NCI-H1048 (cell line): ENCODE results near the gene FLT1.

Experiments
- DNase-seq: peaks from one replicate; lab custom pipeline; 2025; lab: John Stamatoyannopoulos, UW

FLT1 gene

DNA sequence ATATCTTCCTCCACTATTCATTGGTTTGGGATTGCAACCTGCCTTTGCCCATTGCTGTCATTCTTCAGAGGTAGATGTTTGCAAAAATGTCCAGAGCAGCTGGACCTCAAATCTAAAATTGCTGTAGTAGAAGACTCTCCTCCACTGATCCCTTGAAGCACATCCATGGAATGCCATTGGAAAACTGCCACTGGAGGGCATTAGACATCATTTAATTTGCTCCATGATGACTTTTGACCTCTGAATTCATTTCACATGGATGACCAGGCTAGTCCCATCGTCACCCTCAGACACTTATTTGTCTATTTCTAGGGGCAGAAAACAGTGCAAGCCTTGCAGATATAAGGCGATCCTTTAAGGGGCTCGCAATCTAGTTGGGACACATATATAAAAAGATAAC is 33.9 kb upstream of the FLT1 start:
- no peak for DNase-seq

DNA sequence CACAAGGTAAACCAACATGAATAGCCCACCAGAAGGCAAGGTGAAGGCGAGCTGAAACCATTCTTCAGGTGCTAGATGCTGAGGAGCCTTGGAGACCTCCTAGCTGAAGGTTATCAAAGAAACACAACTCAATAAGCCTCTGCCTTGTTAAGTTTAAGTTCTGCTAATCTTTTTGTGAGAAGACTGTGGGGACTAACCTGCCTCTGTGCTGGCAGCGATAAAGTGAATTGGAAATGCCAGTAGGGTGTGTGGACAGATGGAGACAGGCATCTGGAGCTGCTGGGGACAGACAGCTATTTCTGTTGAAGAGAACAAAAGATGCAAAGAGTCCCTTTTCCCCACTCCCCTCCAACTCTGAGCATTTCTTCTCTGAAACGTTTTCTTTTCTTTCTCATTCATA is 33.5 kb upstream of the FLT1 start:
- DNase-seq: no peak

DNA sequence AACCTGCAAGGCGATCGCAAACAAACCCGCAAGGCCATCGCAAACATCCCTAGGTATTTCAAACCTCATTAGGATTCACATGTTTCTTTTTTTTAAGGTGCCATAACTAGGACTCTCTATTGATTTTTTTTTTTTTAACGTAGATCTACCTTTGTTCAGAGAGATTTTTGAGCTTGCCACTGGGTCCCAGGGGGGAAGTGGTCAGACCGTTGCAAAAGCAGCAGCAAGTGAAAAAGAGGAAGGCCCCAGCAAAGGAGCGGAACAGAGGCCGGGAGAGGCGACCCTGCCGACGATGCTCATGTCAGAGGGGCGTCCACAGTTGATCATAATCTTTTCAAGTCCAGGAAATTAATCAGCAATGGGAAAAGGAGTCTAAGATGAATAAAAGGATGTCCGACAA is 32.7 kb upstream of the FLT1 start:
- DNase-seq: no peak

DNA sequence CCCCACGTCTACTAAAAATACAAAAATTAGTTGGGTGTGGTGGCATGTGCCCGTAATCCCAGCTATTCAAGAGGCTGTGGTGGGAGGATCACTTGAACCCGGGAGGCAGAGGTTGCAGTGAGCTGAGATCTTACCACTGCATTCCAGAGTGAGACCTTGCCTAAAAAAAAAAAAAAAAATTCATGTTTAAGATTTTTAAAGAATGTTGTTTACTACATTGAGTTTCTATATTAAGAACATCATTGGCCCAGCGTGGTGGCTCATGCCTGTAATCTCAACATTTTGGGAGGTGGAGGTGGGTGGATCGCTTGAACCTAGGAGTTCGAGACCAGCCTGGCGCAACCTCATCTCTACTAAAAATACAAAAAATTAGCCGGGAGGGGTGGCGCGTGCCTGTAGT is 31.9 kb upstream of the FLT1 start:
- DNase-seq: no peak

DNA sequence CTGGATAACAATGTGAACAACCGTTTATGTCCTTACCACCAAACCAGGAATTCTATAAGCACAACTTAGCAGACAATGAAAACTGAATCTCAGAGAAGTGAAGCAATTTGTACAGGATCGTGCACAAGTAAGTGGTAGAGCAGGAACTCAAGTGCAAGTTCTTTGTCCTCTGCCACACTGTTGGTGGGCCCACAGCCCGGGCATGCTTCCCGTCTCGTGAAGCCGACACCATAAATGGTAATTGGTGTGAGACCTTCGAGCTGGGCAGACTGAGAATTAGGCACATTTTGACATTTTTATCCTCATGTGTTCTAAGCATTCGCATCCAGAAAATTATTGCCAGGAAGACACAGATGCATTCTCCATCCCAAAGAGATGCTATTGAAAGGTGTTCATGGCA is 27.9 kb upstream of the FLT1 start:
- DNase-seq: no peak

DNA sequence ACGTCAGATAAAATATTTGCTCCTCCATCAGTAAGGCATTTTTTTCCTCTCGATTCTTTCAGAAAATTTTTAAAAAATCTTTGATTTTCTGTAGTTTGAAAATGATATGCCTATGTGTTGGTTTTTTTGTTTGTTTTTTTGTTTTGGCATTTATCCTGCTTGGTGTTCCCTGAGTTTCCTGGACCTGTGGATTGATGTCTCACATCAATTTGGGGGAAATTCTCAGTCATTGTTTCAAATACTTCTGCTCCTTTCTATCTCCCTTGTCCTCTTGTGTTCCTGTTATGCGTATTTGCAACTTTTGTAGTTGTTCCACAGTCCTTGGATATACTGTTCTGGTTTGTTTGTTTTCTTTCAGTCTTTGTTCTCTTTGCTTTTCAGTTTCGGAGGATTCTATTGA is 18.8 kb upstream of the FLT1 start:
- no peak for DNase-seq

DNA sequence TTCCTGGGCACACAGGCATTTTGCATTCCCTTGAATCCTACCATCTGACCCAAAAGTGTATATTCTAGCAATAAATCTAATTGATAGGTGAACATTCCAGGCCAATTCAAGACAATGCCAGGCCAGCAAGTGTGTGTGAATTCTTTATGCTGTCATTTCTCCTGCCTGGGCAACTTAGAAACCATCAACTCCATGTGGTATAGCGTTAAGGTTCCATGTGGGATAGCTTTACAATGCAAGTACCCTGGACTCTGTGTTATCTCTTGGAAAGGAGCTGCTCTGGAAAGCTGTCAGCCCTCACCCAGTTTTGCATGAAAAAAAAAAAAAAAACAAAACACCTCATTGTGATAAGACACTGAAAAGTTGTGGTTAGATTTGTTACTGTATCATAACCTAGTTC is 15.6 kb upstream of the FLT1 start:
- DNase-seq: no peak

DNA sequence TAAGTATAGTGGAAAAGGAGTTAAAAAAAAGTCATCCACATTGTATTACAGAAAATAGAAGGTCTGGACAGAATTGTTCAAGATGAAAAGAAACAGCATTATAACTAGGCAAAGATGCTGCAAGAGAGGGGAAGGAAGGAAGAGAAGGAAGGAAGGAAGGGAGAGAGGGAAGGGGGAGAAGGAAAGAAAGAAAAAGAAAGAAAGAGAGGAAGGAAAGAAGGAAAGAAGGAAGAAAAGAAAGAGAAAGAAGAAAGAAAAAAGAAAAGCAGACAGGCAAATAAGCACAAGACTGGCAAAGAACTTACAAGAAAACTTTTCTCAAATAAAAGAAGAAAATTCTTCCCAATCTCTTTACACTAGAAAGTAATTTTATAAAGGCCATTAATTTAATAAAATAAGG is 15.1 kb upstream of the FLT1 start:
- DNase-seq: no peak

DNA sequence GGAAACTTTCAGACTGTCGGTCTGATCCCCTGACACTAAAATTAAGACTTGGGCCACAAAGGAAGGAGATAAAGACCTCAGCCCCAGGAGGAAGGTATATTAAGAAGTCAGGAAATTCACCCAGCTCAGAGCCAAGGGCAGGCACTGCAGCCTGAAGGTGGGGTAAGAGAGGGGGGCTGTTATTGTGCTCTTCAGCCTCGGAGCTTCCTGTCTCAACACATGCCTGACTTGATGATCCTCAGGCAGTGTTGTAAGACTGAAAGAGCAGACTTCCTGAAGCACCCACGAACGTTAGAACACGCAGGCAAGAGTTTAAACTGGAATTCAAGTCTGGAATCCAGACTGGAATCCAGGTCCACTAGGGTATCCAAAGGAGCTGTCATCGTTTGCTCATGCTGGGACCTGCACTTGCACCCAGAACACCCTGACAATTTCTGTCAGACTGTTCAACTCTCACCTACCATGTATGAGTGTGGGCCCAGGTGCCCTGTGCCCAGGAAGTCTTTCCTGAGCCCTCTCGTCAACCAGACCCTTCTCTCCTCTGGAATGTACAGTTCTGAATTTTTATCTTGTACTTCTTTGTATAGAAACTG is 10.7 kb upstream of the FLT1 start:
- no peak for DNase-seq

DNA sequence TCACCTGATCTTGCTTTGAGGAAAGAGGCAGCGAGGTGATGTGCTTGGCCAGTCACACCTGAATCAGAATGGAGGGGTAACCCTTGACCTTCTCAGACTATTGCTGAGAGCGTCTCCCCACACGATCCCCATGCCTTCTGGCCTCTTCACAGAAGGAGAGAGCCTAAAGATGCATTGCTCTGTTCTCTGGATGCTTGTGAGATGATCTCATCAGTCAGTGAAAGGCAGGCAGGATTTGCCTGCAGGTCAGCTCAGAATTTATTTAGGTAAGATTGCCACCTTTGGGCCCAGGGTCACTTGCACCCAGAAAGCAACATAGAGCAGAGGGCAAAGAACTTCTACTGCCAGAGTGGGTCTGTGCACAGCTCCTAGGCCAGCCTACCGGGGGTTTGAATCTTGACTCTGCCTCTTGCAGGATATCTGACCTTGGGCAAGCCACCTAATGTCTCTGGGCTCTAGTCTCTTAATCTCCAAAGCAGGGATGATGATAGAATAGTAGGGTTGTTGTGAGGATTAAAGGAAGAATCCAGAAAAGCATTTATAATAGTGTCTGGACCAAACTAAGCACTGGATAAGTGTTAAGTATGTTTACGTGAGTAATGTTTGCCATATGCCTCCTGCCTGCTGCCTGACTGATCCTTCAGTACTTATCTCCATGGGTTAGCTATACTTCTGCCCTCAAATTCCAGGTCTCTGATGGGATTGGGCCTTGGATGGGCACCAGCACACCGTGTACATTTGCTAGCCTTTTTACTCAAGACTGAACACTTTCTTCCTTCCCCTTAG is 8.4 kb upstream of the FLT1 start:
- DNase-seq: no peak

DNA sequence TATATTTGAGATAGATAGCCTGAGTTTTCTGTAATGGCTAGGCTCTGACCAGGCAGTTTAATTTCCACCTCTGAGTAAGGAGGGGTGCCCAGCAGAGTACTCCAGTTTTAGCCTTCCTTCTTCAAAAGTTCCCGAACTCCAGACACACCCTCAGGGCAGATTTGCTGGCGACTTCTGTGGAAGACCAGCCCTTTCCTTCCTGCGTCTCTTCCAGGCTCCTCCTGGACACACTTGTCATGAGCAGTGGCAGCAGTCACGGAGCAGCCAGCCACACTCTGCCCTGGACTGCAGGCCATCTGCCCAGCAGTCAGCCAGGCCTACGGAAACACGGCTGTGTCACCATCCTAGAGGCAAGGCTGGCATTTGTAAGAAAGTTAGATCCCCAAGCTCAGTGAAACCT is 6.6 kb upstream of the FLT1 start:
- DNase-seq: no peak

DNA sequence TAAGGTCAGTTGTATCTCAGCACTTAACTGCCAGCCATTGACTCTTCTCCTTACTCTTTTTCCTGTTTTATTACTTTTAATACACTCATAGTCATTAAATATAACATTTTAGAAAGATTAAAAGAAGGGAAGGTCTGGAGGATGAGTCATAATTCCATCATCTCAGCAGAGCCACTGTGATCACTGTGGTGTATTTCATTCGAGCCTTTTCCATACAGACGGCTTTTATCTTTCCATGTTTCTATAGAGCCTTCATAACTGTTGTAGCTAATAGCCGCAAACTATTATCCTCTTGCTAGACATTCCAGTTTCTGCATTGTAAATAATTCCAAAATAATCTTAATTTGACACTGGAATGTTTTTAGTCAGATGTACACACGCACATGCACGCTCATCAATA is 4.7 kb upstream of the FLT1 start:
- no peak for DNase-seq

DNA sequence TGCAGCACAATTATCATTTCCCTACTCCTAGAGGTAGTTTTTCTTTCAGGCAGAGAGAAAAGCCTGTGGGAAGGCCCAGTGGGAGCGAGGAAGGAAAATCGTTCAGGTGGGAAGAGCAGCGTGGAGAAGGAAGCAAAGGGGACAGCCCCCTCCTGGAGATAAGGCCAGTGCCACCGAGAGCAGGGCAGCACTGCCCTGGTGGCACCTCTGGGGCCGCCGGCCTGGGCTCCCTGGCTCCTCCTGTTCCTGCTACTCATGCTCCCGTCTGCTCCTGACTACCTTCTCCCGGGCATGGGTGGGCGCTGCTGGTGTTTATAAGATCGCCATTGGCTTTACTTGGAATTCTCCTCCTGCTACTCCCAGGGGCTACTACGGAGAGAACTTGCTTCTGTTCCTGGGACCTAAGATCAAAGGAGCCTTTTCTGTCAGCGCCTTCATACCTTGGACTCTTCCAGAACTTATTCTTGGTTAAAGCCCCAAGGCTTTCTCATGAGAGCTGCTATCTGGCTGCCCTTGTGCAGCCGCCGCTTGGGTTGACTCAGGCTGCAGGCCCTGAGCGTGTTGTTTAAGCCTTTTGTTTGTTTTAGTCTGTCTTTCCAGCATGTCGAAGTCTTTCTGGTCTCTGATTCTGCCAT is 3.7 kb upstream of the FLT1 start:
- DNase-seq: no peak

DNA sequence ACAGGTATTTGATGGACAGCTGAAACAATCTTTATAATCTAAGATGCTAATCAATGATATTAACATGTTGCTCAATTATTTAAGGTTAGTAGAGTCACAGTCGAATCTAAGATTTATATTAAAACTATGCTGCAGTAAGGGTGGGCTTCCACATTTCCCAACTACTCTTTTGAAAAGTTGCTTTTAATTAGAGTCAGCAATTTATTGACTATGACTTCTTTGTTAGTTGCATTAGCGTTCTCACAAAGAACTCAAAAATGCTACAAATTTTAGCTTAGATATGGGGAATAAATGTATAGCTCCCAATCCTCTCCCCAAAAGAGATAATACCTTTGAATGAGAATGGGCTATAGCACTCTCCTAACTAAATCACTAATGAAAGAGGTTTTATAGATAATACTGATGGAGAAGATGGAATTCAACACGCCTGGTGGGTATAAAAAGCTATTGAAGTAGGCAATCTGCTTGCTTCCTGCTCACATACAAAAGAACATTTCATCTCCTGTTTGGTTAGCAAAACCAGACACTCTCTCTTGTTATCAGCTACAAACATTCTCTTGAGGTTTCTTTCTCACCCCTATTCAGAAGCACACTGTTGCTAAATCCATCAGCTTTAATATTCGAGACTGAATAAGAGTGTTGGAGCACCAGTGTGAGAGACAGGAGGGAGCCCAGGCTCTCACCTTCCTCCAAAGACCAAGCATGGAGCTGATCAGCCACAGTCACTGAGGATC is 2.4 kb upstream of the FLT1 start:
- DNase-seq: no peak

DNA sequence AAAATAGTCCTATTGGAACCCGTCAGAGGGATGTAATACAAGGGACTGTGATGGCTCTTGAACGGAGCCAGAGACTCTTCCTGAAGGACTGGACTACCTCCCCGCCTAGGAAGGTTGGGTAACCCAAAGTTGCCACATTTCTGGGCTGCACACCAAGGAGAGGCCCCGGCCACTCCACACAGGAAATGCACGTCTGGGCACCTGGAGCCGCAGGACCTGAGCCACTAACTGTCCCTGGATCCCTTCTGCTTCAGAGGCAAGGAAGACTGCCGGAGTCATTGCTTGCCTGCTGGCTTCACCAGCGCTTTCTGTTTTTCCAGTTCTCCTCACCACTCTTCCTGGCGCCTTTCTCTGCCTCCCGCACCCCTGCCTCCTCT is 1.2 kb upstream of the FLT1 start:
- no peak for DNase-seq

DNA sequence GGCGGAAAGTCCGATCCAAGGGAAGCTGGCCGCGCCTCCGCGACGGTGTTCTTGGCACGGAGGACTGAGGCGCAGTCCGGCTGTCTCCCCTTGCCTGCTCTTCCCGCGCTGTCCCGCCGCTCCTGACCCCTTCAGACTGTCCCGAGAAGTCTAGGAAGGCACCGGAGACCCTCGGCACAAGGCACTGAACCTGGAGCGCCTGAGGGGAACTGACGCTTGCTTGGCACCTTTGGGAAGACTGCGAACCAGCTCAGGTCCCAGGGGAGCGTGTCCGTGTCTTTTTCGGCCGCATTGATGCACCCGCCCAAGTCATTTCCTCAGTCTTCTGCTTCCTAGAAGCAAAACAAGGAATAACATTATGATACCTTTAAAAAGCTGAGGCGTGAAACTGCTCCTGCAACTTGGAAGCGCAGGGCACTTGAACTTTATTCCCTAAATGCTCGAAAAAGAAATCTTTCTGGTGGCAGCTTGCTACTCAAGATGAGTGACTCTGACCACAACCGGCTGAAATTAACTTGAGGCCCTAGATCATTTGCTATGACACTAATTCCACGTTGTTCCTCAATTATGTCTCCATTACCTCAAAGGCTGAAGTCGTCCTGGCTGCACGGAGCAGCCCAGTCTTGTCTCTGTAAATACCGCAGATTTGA is 735 bp upstream of the FLT1 start:
- no peak for DNase-seq

DNA sequence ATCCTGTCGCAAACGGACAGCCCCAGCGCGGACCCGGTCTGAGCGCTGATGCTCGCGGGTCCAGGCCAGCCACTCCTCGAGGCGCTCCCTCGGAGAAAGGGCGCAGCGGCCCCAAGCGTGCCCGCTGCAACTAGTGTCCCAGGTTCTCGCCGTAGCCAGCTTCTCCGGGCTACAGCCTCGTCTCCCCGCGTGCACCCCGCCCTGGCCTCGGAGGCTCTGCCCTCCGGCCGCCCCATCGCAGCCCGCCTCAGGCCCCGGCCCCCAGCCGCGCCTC is 487 bp downstream of the FLT1 start:
- no peak for DNase-seq

DNA sequence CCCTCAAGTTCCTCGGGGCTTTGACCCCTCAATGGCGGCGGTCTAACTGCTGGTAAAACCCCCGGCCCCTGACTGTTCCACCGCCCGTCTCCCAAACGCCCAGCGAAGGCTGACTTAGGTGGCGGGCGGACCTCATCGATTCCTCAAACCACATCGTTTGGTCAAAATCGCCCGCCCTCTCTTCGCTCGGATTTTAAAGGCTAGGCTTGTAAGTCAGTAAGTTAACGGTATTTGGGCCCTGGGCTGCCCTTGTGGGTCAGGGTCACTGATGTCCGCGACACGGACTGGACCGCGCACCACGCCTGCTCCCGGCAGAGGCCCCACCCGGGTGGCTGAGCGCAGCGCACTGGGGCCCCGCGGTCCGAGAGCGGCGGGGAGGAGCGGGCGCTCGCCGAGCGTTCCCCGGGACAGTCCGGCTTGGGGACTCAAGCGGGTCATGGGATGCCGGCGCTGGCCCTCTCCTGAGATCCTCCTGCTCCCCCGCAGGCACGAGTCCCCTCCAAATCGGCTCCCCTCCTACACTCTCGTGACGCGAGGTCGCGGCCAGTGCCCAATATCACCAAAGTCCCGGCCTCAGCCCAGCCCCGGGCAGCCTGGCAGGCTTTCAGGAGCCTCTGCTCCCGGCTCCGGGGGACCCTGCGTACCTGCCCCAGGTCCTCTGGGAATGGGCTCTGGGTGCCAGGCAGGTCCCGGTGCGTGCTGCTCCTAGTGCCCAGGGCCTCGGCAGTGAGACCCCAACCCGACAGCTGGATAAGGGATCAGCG is 1.0 kb downstream of the FLT1 start:
- DNase-seq: no peak

DNA sequence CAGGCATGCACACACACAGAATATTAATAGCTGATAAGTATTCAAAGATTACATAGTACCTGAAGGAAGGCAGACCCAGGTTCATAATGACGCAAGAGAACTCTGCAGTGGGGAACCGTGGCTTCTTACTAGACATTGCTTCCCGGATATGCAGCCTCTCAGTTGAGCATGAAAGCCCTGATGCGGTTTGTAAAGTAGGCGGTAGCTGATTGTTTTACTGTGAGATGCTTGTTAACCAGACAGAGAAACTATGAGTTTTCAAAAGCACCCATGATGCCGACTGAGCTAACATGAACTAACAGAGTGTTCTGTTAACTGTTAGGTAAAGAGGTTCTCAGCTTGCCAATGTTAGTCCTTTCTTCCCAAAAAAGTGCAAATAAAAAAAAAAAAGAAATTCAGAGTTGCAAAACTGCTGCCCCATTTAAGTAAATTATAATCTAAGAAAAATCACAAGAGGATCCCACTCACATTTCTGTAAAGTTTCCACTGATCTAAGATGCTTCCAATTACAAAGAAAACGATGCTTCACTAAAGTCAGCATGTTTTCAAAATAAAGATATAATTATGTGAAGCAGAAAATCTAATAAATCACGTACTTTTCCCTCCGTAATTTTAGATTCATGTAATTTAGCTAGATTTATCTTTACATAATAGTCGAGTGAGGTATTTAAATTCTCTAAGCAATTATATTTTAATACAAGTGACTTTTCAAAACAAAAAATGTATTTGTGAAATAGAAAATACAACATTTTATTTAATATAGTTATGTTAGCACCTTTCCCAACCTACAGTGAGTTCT is 2.2 kb downstream of the FLT1 start:
- no peak for DNase-seq

DNA sequence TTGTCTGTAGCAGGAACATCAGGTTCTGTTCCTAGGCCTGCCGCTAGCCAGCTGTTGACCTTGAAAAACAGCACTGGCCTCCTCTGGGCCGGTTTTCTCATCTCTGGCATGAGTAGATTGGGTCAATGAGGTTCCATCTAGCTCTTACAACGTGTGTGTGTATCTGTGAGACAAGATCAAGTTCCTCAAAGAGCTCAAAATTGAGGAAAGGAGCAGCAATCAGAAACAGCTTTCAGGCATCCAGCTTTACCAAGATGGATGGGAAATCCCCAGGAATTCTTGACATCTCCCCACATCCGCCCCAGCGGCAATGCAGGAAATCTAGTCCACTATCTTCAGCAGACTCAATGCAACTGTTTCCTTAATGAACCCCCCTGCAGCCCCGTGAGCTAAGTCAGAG is 4.9 kb downstream of the FLT1 start:
- DNase-seq: no peak

DNA sequence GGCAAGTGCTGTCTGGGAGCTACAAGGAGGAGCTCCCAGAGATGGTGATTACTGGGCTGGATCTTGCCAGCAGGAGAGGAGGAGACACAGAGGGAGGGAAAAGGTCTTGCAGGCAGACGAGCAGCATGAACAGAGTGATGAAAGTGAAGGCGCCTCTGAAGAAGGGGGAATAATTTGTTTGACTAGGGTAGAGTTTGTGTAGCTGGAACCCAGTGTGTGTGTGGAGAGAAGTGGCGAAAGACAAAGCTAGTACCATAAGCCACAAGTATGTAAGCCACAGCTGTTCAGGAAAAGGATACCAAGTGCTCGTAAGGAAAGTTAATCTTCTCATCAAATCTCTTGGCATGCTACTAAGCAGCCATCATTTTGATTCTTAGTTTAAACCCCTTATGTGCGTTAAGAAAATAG is 5.4 kb downstream of the FLT1 start:
- DNase-seq: no peak
